ENCODE data around the gene RBM23.
"Not testable (repeated sequence)": the region's sequence is repeated elsewhere in the genome, so short reads cannot be mapped to it uniquely, and the experiment has no call there.

- not testable (repeated sequence) for TF ChIP-seq CTCF (IDR thresholded peaks at IDR 0.05; ENCODE audit: low read depth, low read length)
- TF ChIP-seq, protein P1, sequence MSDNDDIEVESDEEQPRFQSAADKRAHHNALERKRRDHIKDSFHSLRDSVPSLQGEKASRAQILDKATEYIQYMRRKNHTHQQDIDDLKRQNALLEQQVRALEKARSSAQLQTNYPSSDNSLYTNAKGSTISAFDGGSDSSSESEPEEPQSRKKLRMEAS (IDR thresholded peaks at IDR 0.05; ENCODE audit: low read depth, low read length): not testable (repeated sequence)
Observed at GRCh38 chr14:22852178-22852577, 66.8 kb downstream of the RBM23 start.
